H1 (cell line): ENCODE data around the gene BOK. TPM values are rescaled to one million over a fixed set of nuclear protein-coding genes. Genes with fewer than 3 reads are reported as not detected.

Experiments used
- CTCF ChIA-PET: fragments of 300-600 bp; sonication (Branson Sonifier 250); formaldehyde crosslinking; loops from one replicate; lab custom pipeline; 2021; ENCODE audit not compliant: partially characterized antibody; lab: Charles Lee
- POLR2A ChIA-PET: fragments of 300-600 bp; sonication (Branson Sonifier 250); formaldehyde crosslinking; loops from one replicate; lab custom pipeline; 2021; ENCODE audit warnings: inconsistent platforms; ENCODE audit not compliant: partially characterized antibody; lab: Charles Lee
- DNase-seq, 2 experiments: peaks; one replicate each; pipeline versions ENCODE4 v3.0.0 to v3.0.0-alpha.2; 2010 to 2022; ENCODE audit warnings: low spot score in 2 of 2, low read depth in 1 of 2, mixed read lengths in 1 of 2
- FAIRE-seq: peaks from 2 replicates; lab custom pipeline; 2011; peaks lifted over from hg19 to GRCh38; lab: Jason Lieb, UNC
- H2AFZ ChIP-seq: 2 replicates; pipeline ENCODE4 v1.8.1; 2012; ENCODE audit warnings: low read length, inconsistent platforms
- H2AK5ac ChIP-seq: 2 replicates; pipeline ENCODE4 v1.6.1; 2013; ENCODE audit warnings: low read depth, low read length
- H2BK120ac ChIP-seq: replicated peaks from 2 replicates; pipeline ENCODE3; 2013; ENCODE audit warnings: low read depth, low read length, inconsistent platforms
- H2BK12ac ChIP-seq: 2 replicates; pipeline ENCODE4 v1.6.1; 2013; ENCODE audit warnings: low read depth, low read length
- H2BK15ac ChIP-seq: 2 replicates; pipeline ENCODE4 v1.6.1; 2013; ENCODE audit warnings: low read length
- H2BK20ac ChIP-seq: 2 replicates; pipeline ENCODE4 v1.6.1; 2013; ENCODE audit warnings: low read length
- H2BK5ac ChIP-seq: 2 replicates; pipeline ENCODE4 v1.6.1; 2013; ENCODE audit warnings: low read depth, low read length
- H3K14ac ChIP-seq: 2 replicates; pipeline ENCODE4 v1.6.1; 2013; ENCODE audit warnings: inconsistent platforms; ENCODE audit not compliant: insufficient read length
- H3K18ac ChIP-seq: 2 replicates; pipeline ENCODE4 v1.6.1; 2013; ENCODE audit warnings: low read length; ENCODE audit errors: extremely low read depth
- H3K23ac ChIP-seq: 2 replicates; pipeline ENCODE4 v1.6.1; 2013; ENCODE audit warnings: inconsistent platforms; ENCODE audit not compliant: insufficient read length
- H3K23me2 ChIP-seq: 2 replicates; pipeline ENCODE4 v1.6.1; 2013; ENCODE audit warnings: low read depth, low read length
- H3K27ac ChIP-seq: 2 replicates; pipeline ENCODE4 v1.6.1; 2011; ENCODE audit warnings: low read depth, low read length, inconsistent platforms
- H3K27me3 ChIP-seq, 4 experiments: replicated peaks in 1 of 4; 1 replicate in 1 of 4; 2 replicates in 3 of 4; pipeline versions ENCODE4 v1.6.1 to v1.8.1; 2011 to 2013; ENCODE audit warnings: low read length in 3 of 4, mild to moderate bottlenecking in 3 of 4, inconsistent platforms in 2 of 4, mixed read lengths in 2 of 4, moderate library complexity in 1 of 4; ENCODE audit not compliant: control insufficient read depth in 3 of 4, insufficient read depth in 3 of 4; ENCODE audit errors: extremely low read depth in 1 of 4
- H3K36me3 ChIP-seq, 4 experiments: 2 replicates each; pipeline versions ENCODE4 v1.6.1 to v1.8.1; 2011 to 2013; ENCODE audit warnings: mild to moderate bottlenecking in 4 of 4, low read length in 3 of 4, moderate library complexity in 2 of 4, control low read depth in 1 of 4, inconsistent platforms in 1 of 4; ENCODE audit not compliant: insufficient read depth in 4 of 4, control insufficient read depth in 2 of 4
- H3K4ac ChIP-seq: replicated peaks from 2 replicates; pipeline ENCODE3; 2013; ENCODE audit warnings: low read length, low read depth, mixed read lengths, inconsistent platforms; ENCODE audit not compliant: insufficient read length
- H3K4me1 ChIP-seq, 4 experiments: replicated peaks in 1 of 4; 1 replicate in 1 of 4; 2 replicates in 3 of 4; pipeline versions ENCODE4 v1.6.1 to v1.8.1; 2011 to 2013; ENCODE audit warnings: low read length in 3 of 4, inconsistent platforms in 2 of 4, mixed read lengths in 1 of 4; ENCODE audit not compliant: insufficient read depth in 4 of 4, control insufficient read depth in 3 of 4
- H3K4me2 ChIP-seq, 2 experiments: 2 replicates each; pipeline versions ENCODE4 v1.6.1 to v1.8.1; 2011 to 2013; ENCODE audit warnings: low read depth in 2 of 2, low read length in 2 of 2, control low read depth in 1 of 2, inconsistent platforms in 1 of 2, mild to moderate bottlenecking in 1 of 2; ENCODE audit not compliant: insufficient read depth in 1 of 2
- H3K4me3 ChIP-seq, 4 experiments: fragments of 200-600, 300-600 bp in 1 of 4; sonication (generic), shearing (Covaris generic), sonication (Bioruptor Twin) in 1 of 4; 2 replicates each; pipeline versions ENCODE4 v1.5.1 to v1.8.1; 2011 to 2016; ENCODE audit warnings: low read length in 4 of 4, low read depth in 3 of 4, control low read depth in 2 of 4, inconsistent platforms in 2 of 4, mild to moderate bottlenecking in 2 of 4, mixed read lengths in 1 of 4, moderate library complexity in 1 of 4; ENCODE audit not compliant: insufficient read depth in 2 of 4; ENCODE audit errors: extremely low read depth in 1 of 4
- H3K56ac ChIP-seq: replicated peaks from 2 replicates; pipeline ENCODE3; 2013; ENCODE audit warnings: low read depth, mild to moderate bottlenecking, mixed read lengths, low read length, inconsistent platforms; ENCODE audit not compliant: insufficient read length
- H3K79me1 ChIP-seq: 2 replicates; pipeline ENCODE4 v1.6.1; 2013; ENCODE audit warnings: low read depth, low read length, control low read depth
- H3K79me2 ChIP-seq, 2 experiments: 2 replicates each; pipeline versions ENCODE4 v1.6.1 to v1.8.1; 2012 to 2013; ENCODE audit warnings: low read length in 2 of 2, mild to moderate bottlenecking in 2 of 2, inconsistent platforms in 1 of 2; ENCODE audit not compliant: insufficient read depth in 2 of 2, control insufficient read depth in 1 of 2
- H3K9ac ChIP-seq, 4 experiments: replicated peaks in 1 of 4; 1 replicate in 1 of 4; 2 replicates in 3 of 4; pipeline versions ENCODE4 v1.6.1 to v1.8.1; 2011 to 2013; ENCODE audit warnings: low read depth in 3 of 4, low read length in 3 of 4, control low read depth in 2 of 4, mild to moderate bottlenecking in 2 of 4, moderate library complexity in 2 of 4, inconsistent platforms in 1 of 4; ENCODE audit errors: extremely low read depth in 1 of 4
- H3K9me3 ChIP-seq, 2 experiments: 2 replicates each; pipeline versions ENCODE4 v1.6.1 to v1.8.1; 2012 to 2013; ENCODE audit warnings: mild to moderate bottlenecking in 2 of 2, moderate library complexity in 2 of 2, control low read depth in 1 of 2, inconsistent platforms in 1 of 2, low read depth in 1 of 2, low read length in 1 of 2, mixed read lengths in 1 of 2; ENCODE audit not compliant: insufficient read depth in 2 of 2
- H4K20me1 ChIP-seq, 2 experiments: replicated peaks in 1 of 2; 2 replicates each; pipeline versions ENCODE3 to v1.8.1; 2011 to 2013; ENCODE audit warnings: inconsistent platforms in 2 of 2, low read length in 2 of 2, mild to moderate bottlenecking in 1 of 2; ENCODE audit not compliant: insufficient read depth in 2 of 2, control insufficient read depth in 1 of 2
- H4K5ac ChIP-seq: 2 replicates; pipeline ENCODE4 v1.6.1; 2013; ENCODE audit warnings: low read length, low read depth, mixed read lengths, inconsistent platforms; ENCODE audit not compliant: insufficient read length
- H4K8ac ChIP-seq: 2 replicates; pipeline ENCODE4 v1.8.0; 2013; ENCODE audit warnings: mild to moderate bottlenecking, moderate library complexity, low read length, inconsistent platforms; ENCODE audit not compliant: insufficient read depth; ENCODE audit errors: extremely low read depth
- H4K91ac ChIP-seq: replicated peaks from 2 replicates; pipeline ENCODE3; 2013; ENCODE audit warnings: low read length, mixed read lengths, inconsistent platforms; ENCODE audit not compliant: insufficient read length
- CBX8 ChIP-seq: fragments of 300-800, 300-1000 bp; sonication (generic); IDR thresholded peaks from 2 replicates; pipeline ENCODE4 v1.7.1; 2016; ENCODE audit warnings: low read depth, low read length, borderline replicate concordance
- E2F6 ChIP-seq: IDR thresholded peaks from 2 replicates; pipeline ENCODE4 v1.6.1; 2012; ENCODE audit warnings: inconsistent platforms
- HDAC2 ChIP-seq, 2 experiments: fragments of 300-600 bp in 1 of 2; sonication (generic) in 1 of 2; IDR thresholded peaks; 2 replicates each; pipeline ENCODE4 v1.6.1; 2011 to 2012; ENCODE audit warnings: low read depth in 2 of 2, low read length in 2 of 2, mild to moderate bottlenecking in 2 of 2, moderate library complexity in 2 of 2, borderline replicate concordance in 1 of 2, inconsistent platforms in 1 of 2
- RAD21 ChIP-seq, 2 experiments: IDR thresholded peaks in 1 of 2; conservative IDR thresholded peaks in 1 of 2; 2 replicates each; pipeline ENCODE4 v1.6.1; 2011; ENCODE audit warnings: low read depth in 2 of 2, low read length in 2 of 2, improper control_type of control experiment in 1 of 2, inconsistent platforms in 1 of 2, mild to moderate bottlenecking in 1 of 2, moderate library complexity in 1 of 2
- SP2 ChIP-seq: IDR thresholded peaks from 2 replicates; pipeline ENCODE4 v1.6.1; 2012; ENCODE audit warnings: mild to moderate bottlenecking, low read length, inconsistent platforms
- TEAD4 ChIP-seq: IDR thresholded peaks from 2 replicates; pipeline ENCODE4 v1.6.1; 2012; ENCODE audit warnings: low read depth, low read length, inconsistent platforms, mixed read lengths
- WGBS, 2 experiments: shearing (Covaris generic) in 1 of 2; methylation state at CpG; one replicate each; pipeline versions ENCODE4 v1.1.6 to v1.1.7; 2013 to 2015; ENCODE audit warnings: low lambda C conversion rate in 2 of 2, mixed read lengths in 2 of 2, inconsistent platforms in 1 of 2, low coverage in 1 of 2, missing lambda C conversion rate in 1 of 2; ENCODE audit not compliant: insufficient replicate concordance in 2 of 2, insufficient coverage in 1 of 2, insufficient read length in 1 of 2; ENCODE audit errors: extremely low coverage in 1 of 2, missing lambda C conversion rate in 1 of 2; 5-methylcytosine and 5-hydroxymethylcytosine counted together
- polyA plus RNA-seq, 7 experiments: library from polyadenylated mRNA; depleted of rRNA in 3 of 7; stranded (reverse) in 5 of 7; unstranded in 2 of 7; fragments of >200 nt in 5 of 7; fragments of 200-250 nt in 2 of 7; gene quantifications; 1 replicate in 5 of 7; 2 replicates in 1 of 7; 4 replicates in 1 of 7; pipeline versions ENCODE4 v1.2.1 to v1.2.3, GENCODE V29; 2011 to 2013; ENCODE audit warnings: missing spikeins in 2 of 7, mixed read lengths in 2 of 7
- total RNA-seq: library from RNA; stranded (reverse); fragmentation: NEBNext Ultra II Directional; extraction: Animal tissue kit (Norgen Biotek cat#: 25700); gene quantifications from 2 replicates; pipeline ENCODE4 v1.2.1, GENCODE V29; 2021
- TF ChIP-seq, protein P1 (sequence below): IDR thresholded peaks from 2 replicates; pipeline ENCODE4 v1.6.1; 2012; ENCODE audit warnings: inconsistent platforms

The BOK gene
- total and polyA plus RNA-seq, 2 of the 8 experiments (the other 6 are each of a cell fraction or from before 2014, with no cell fraction given), result 33.7 to 37.6 TPM

GRCh38 chr2:241546771-241547498 lies 11.6 kb upstream of the BOK start:
- peak overlapping the region; percentile 10 for H3K14ac ChIP-seq
- no peak overlapping the region for H3K27ac ChIP-seq
- DNase-seq (no peak), FAIRE-seq (peak; percentile 24)
- no peak overlapping the region for H3K4me3 ChIP-seq
- CTCF ChIA-PET, result interaction anchor here (0.7 to 1.0 kb wide), 2 partner anchors 10 to 57 kb away, joined by 3 to 4 read pairs; no protein-coding TSS in a partner anchor
- H3K36me3 ChIP-seq, result no peaks in the 10 kb centered on the region
- H3K4ac ChIP-seq, result no peak overlapping the region
- no peak overlapping the region for H3K23ac ChIP-seq
- peaks cover 10% of the 10 kb centered on the region; the same call in 1 of the 2 replicates for H3K23me2 ChIP-seq
- 0 out of 4 replicates have a peak overlapping the region, but pooled peaks of 1 of the 2 experiments have one; percentile 3 for H3K4me2 ChIP-seq
- no peaks in the 10 kb centered on the region for H3K79me1 ChIP-seq
- no peak overlapping the region for H2BK15ac ChIP-seq
- TF ChIP-seq CBX8 (no peak), TEAD4 (peak; percentile 75), HDAC2 (IDR thresholded peaks at IDR 0.05; ENCODE audit: borderline replicate concordance in 1 of 2, low read depth in 2 of 2, low read length in 2 of 2) (no peak), RAD21 (IDR thresholded peaks at IDR 0.05 in 1 of 2, conservative IDR thresholded peaks at IDR 0.05 in 1 of 2; ENCODE audit: low read depth in 2 of 2, low read length in 2 of 2) (no peak), E2F6 (peak; percentile 69), SP2 (no peak)
- TF ChIP-seq, protein P1, sequence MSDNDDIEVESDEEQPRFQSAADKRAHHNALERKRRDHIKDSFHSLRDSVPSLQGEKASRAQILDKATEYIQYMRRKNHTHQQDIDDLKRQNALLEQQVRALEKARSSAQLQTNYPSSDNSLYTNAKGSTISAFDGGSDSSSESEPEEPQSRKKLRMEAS, result 0 out of 2 replicates have a peak, but pooled peaks have one; percentile 17
- no peak overlapping the region for H4K5ac ChIP-seq
- peak overlapping the region; percentile 3 for H4K91ac ChIP-seq
- H3K79me2 ChIP-seq, result no peaks in the 10 kb centered on the region
- WGBS, 2 experiments, result 64% methylated on average over 25 of the region's 25 CpGs; no CpG with 5 or more reads in 1 of the 2 experiments
- H4K20me1 ChIP-seq, result peaks cover 0 to 5% of the 10 kb centered on the region in 2 experiments
- H2BK5ac ChIP-seq, result no peak overlapping the region
- no peak overlapping the region for H3K56ac ChIP-seq
- H2AK5ac ChIP-seq, result no peak overlapping the region
- no peak overlapping the region for H2BK120ac ChIP-seq
- peak overlapping the region; percentile 72; the same call in 1 of the 2 replicates for H2BK12ac ChIP-seq
- peak overlapping the region; percentile 55; the same call in 1 of the 2 replicates for H2AFZ ChIP-seq
- peaks cover 0 to 4% (median 1%) of the 10 kb centered on the region in 4 experiments; a peak in 4 of 7 replicates for H3K4me1 ChIP-seq
- POLR2A ChIA-PET, result interaction anchor here (1.2 kb wide), 1 partner anchor 11 kb away, joined by 3 read pairs; the partner anchor contains the start of gene BOK
- no peak overlapping the region for H3K9ac ChIP-seq
- no peak overlapping the region for H3K18ac ChIP-seq
- no peaks in the 10 kb centered on the region for H3K9me3 ChIP-seq
- no peak overlapping the region for H2BK20ac ChIP-seq
- peaks cover 12 to 17% (median 15%) of the 10 kb centered on the region in 4 experiments for H3K27me3 ChIP-seq
- peak overlapping the region; percentile 23; the same call in 1 of the 2 replicates for H4K8ac ChIP-seq
